ENCODE results near the gene TTC7B. TPM values are rescaled to one million over a fixed set of nuclear protein-coding genes. Genes with fewer than 3 reads are reported as not detected.
A peak's percentile ranks its signal among the peaks of the same experiment; 100 is the strongest.

The TTC7B gene
- total and polyA plus RNA-seq, 7 donors = 5.5 to 70.9 (median 46.8) TPM

- TF ChIP-seq POLR2AphosphoS5 (IDR thresholded peaks at IDR 0.05) = peak; percentile 27 to 80 (median 76)
- TF ChIP-seq EP300 (IDR thresholded peaks at IDR 0.05) = peak in 1 of 4 donors; percentile 9
- no peak for TF ChIP-seq POLR2A (IDR thresholded peaks at IDR 0.05)
- peak in 2 of 4 experiments; percentile 20 to 28 for TF ChIP-seq CTCF (IDR thresholded peaks at IDR 0.05)
- H3K27ac ChIP-seq = peak overlapping the region; percentile 27 to 68 (median 55)
- peak; percentile 93 for DNase-seq
- H3K9me3 ChIP-seq = no peaks in the 10 kb centered on the region
- H3K4me3 ChIP-seq = no peak overlapping the region
- H3K27me3 ChIP-seq = no peaks in the 10 kb centered on the region
- WGBS, 2 donors = 14 to 56% methylated on average over 9 of the region's 9 CpGs
- H3K4me1 ChIP-seq = peaks cover 0 to 28% (median 19%) of the 10 kb centered on the region in 4 donors
- intact Hi-C loops (cut with DNase I) = loop anchor here (10.0 kb wide), 1 partner anchor 422 kb away; no protein-coding TSS in a partner anchor
- H3K36me3 ChIP-seq = no peaks in the 10 kb centered on the region
Observed at GRCh38 chr14:90726656-90727055, 89.6 kb downstream of the TTC7B start.

GRCh38 chr14:90724866-90725265 lies 91.4 kb downstream of the TTC7B start:
- intact Hi-C loops (cut with DNase I) = loop anchor here (10.0 kb wide), 1 partner anchor 420 kb away; no protein-coding TSS in a partner anchor
- H3K4me1 ChIP-seq = peaks cover 0 to 28% (median 19%) of the 10 kb centered on the region in 4 donors
- H3K27ac ChIP-seq = no peak overlapping the region
- TF ChIP-seq CTCF (IDR thresholded peaks at IDR 0.05) (no peak), POLR2AphosphoS5 (IDR thresholded peaks at IDR 0.05) (no peak), EP300 (IDR thresholded peaks at IDR 0.05) (no peak), POLR2A (IDR thresholded peaks at IDR 0.05) (no peak)
- DNase-seq = no peak
- no peaks in the 10 kb centered on the region for H3K27me3 ChIP-seq
- H3K9me3 ChIP-seq = no peaks in the 10 kb centered on the region
- no peak overlapping the region for H3K4me3 ChIP-seq
- H3K36me3 ChIP-seq = no peaks in the 10 kb centered on the region
- WGBS, 2 donors = 70 to 80% methylated on average over 3 of the region's 3 CpGs

- no peak for DNase-seq
- no peak overlapping the region for H3K4me3 ChIP-seq
- no peaks in the 10 kb centered on the region for H3K36me3 ChIP-seq
- TF ChIP-seq POLR2AphosphoS5 (IDR thresholded peaks at IDR 0.05) = no peak
- no peak for TF ChIP-seq EP300 (IDR thresholded peaks at IDR 0.05)
- no peak for TF ChIP-seq CTCF (IDR thresholded peaks at IDR 0.05)
- no peak for TF ChIP-seq POLR2A (IDR thresholded peaks at IDR 0.05)
- WGBS, 2 donors = 44 to 50% methylated on average over 2 of the region's 2 CpGs
- no peak overlapping the region for H3K27ac ChIP-seq
- H3K9me3 ChIP-seq = no peaks in the 10 kb centered on the region
- H3K4me1 ChIP-seq = peaks cover 0 to 28% (median 19%) of the 10 kb centered on the region in 4 donors
- no peaks in the 10 kb centered on the region for H3K27me3 ChIP-seq
- intact Hi-C loops (cut with DNase I) = loop anchor here (10.0 kb wide), 1 partner anchor 418 kb away; no protein-coding TSS in a partner anchor
Observed at GRCh38 chr14:90722590-90722989, 93.6 kb downstream of the TTC7B start.

- no peak for DNase-seq
- no peaks in the 10 kb centered on the region for H3K27me3 ChIP-seq
- H3K9me3 ChIP-seq = no peaks in the 10 kb centered on the region
- no peak overlapping the region for H3K4me3 ChIP-seq
- 77 to 86% methylated on average over 10 of the region's 10 CpGs for whole genome bisulfite sequencing, 2 donors
- no peak overlapping the region for H3K27ac ChIP-seq
- TF ChIP-seq POLR2AphosphoS5 (IDR thresholded peaks at IDR 0.05) = no peak
- TF ChIP-seq CTCF (IDR thresholded peaks at IDR 0.05) = no peak
- no peak for TF ChIP-seq POLR2A (IDR thresholded peaks at IDR 0.05)
- no peak for TF ChIP-seq EP300 (IDR thresholded peaks at IDR 0.05)
- peaks cover 0 to 24% (median 17%) of the 10 kb centered on the region in 4 donors for H3K4me1 ChIP-seq
- intact Hi-C loops (cut with DNase I) = loop anchor here (10.0 kb wide), 1 partner anchor 417 kb away; no protein-coding TSS in a partner anchor
- H3K36me3 ChIP-seq = no peaks in the 10 kb centered on the region
Observed at GRCh38 chr14:90721619-90722305, 94.5 kb downstream of the TTC7B start.
